HepG2 (cell line): ENCODE data around the gene TLR4. TPM values are rescaled to one million over a fixed set of nuclear protein-coding genes. Genes with fewer than 3 reads are reported as not detected.

Experiments
- ATAC-seq: fragments of 200-7000 bp; cut with Tn5 transposase; 3 replicates; pipeline ENCODE4 v1.9.1; 2020; ENCODE audit warnings: mild to moderate bottlenecking, moderate library complexity
- BruUV-seq: library from RNA; stranded (reverse); fragments of 400-500 nt; replicated peaks from 2 replicates; lab custom pipeline; 2021; lab: Mats Ljungman, UMichigan
- CTCF ChIA-PET: fragments of 300-600 bp; formaldehyde crosslinking; extraction: SDS; loops from one replicate; lab custom pipeline; 2021; ENCODE audit warnings: low total read pairs, inconsistent platforms, low intra/inter-chr PET ratio; lab: Yijun Ruan, JAX
- POLR2A ChIA-PET: fragments of 350-600 bp; sonication (Branson Sonifier 250); formaldehyde crosslinking; loops from one replicate; lab custom pipeline; 2020; ENCODE audit warnings: antibody characterized with exemption, inconsistent platforms; lab: Yijun Ruan, JAX
- DNase-seq: peaks from one replicate; pipeline ENCODE4 v3.0.0-alpha.2; 2015; ENCODE audit warnings: low spot score
- FAIRE-seq: peaks from 3 replicates; lab custom pipeline; 2011; peaks lifted over from hg19 to GRCh38; lab: Jason Lieb, UNC
- H2AFZ ChIP-seq: one replicate; pipeline ENCODE4 v1.6.1; 2011; ENCODE audit warnings: low read length, inconsistent platforms
- H3K27ac ChIP-seq: fragments of 300-600 bp; 3 replicates; pipeline ENCODE4 v1.8.0; 2011; ENCODE audit warnings: mixed run types, mild to moderate bottlenecking, mixed read lengths, low read length, inconsistent platforms; ENCODE audit not compliant: insufficient read depth; ENCODE audit errors: extremely low read length
- H3K27me3 ChIP-seq, 2 experiments: fragments of 200-600 bp in 1 of 2; 2 replicates in 1 of 2; 3 replicates in 1 of 2; pipeline versions ENCODE4 v1.6.0 to v1.8.0; 2011; ENCODE audit warnings: low read length in 2 of 2, mild to moderate bottlenecking in 2 of 2, moderate library complexity in 2 of 2, inconsistent platforms in 1 of 2; ENCODE audit not compliant: insufficient read depth in 2 of 2, control insufficient read depth in 1 of 2
- H3K36me3 ChIP-seq, 2 experiments: fragments of 200-600 bp in 1 of 2; replicated peaks in 1 of 2; 2 replicates in 1 of 2; 3 replicates in 1 of 2; pipeline versions ENCODE4 v1.5.1 to v1.8.0; 2011; ENCODE audit warnings: low read length in 2 of 2, inconsistent platforms in 1 of 2; ENCODE audit not compliant: insufficient read depth in 2 of 2, control insufficient read depth in 1 of 2
- H3K4me1 ChIP-seq: 2 replicates; pipeline ENCODE4 v1.5.1; 2012; ENCODE audit warnings: low read length, inconsistent platforms; ENCODE audit not compliant: insufficient read depth
- H3K4me2 ChIP-seq: 2 replicates; pipeline ENCODE4 v1.6.0; 2011; ENCODE audit warnings: low read depth, low read length, inconsistent platforms
- H3K4me3 ChIP-seq, 3 experiments: fragments of 200-600 bp in 1 of 3; sonication (generic), shearing (Covaris generic) in 1 of 3; replicated peaks in 1 of 3; 2 replicates each; pipeline ENCODE4 v1.5.1; 2011 to 2016; ENCODE audit warnings: low read length in 3 of 3, inconsistent platforms in 2 of 3, low read depth in 2 of 3, mild to moderate bottlenecking in 2 of 3, control low read depth in 1 of 3, mixed read lengths in 1 of 3; ENCODE audit not compliant: insufficient read depth in 1 of 3
- H3K79me2 ChIP-seq: one replicate; pipeline ENCODE4 v1.6.1; 2011; ENCODE audit warnings: low read length, inconsistent platforms; ENCODE audit not compliant: insufficient read depth
- H3K9ac ChIP-seq: 2 replicates; pipeline ENCODE4 v1.6.0; 2011; ENCODE audit warnings: mild to moderate bottlenecking, low read depth, low read length, inconsistent platforms; ENCODE audit not compliant: insufficient read depth
- H3K9me3 ChIP-seq: 2 replicates; pipeline ENCODE4 v1.5.1; 2012; ENCODE audit warnings: mild to moderate bottlenecking, low read length
- H4K20me1 ChIP-seq: 2 replicates; pipeline ENCODE4 v1.6.0; 2011; ENCODE audit warnings: inconsistent platforms, mild to moderate bottlenecking, low read length, moderate library complexity; ENCODE audit not compliant: insufficient read depth
- ATM ChIP-seq: fragments of 450-650 bp; IDR thresholded peaks from 2 replicates; pipeline ENCODE4 v1.7.1; 2017; ENCODE audit warnings: mild to moderate bottlenecking, borderline replicate concordance
- CREM ChIP-seq, 2 experiments: sonication (generic) in 1 of 2; formaldehyde crosslinking in 1 of 2; IDR thresholded peaks; 2 replicates each; pipeline versions ENCODE4 v1.4.0 to v1.6.1; 2016 to 2020; ENCODE audit warnings: antibody characterized with exemption in 1 of 2, mild to moderate bottlenecking in 1 of 2, missing genetic modification reagents in 1 of 2
- DR1 ChIP-seq: sonication (generic); formaldehyde crosslinking; IDR thresholded peaks from 2 replicates; pipeline ENCODE4 v1.8.0; 2021; ENCODE audit warnings: mild to moderate bottlenecking, missing genetic modification reagents, inconsistent platforms
- GPN1 ChIP-seq: sonication (generic); formaldehyde crosslinking; IDR thresholded peaks from 2 replicates; pipeline ENCODE4 v1.5.1; 2020; ENCODE audit warnings: missing genetic modification reagents, borderline replicate concordance
- NFRKB ChIP-seq: fragments of 450-650 bp; IDR thresholded peaks from 2 replicates; pipeline ENCODE4 v1.6.1; 2017
- RAD51 ChIP-seq: fragments of 450-650 bp; IDR thresholded peaks from 2 replicates; pipeline ENCODE4 v1.6.1; 2016; ENCODE audit warnings: borderline replicate concordance
- RARG ChIP-seq: sonication (generic); formaldehyde crosslinking; IDR thresholded peaks from 2 replicates; pipeline ENCODE4 v1.4.0; 2020; ENCODE audit warnings: low read depth, mild to moderate bottlenecking, missing genetic modification reagents
- REL ChIP-seq: sonication (generic); formaldehyde crosslinking; conservative IDR thresholded peaks from 2 replicates; pipeline ENCODE4 v1.8.0; 2022; ENCODE audit warnings: mild to moderate bottlenecking, missing genetic modification reagents, moderate library complexity
- SP140L ChIP-seq: sonication (generic); formaldehyde crosslinking; IDR thresholded peaks from 2 replicates; pipeline ENCODE4 v1.4.0; 2020; ENCODE audit warnings: missing genetic modification reagents, borderline replicate concordance
- ZNF264 ChIP-seq: sonication (generic); formaldehyde crosslinking; IDR thresholded peaks from 2 replicates; pipeline ENCODE4 v1.4.0; 2020; ENCODE audit warnings: missing genetic modification reagents
- WGBS: methylation state at CpG from one replicate; pipeline ENCODE4 v1.1.6; 2017; ENCODE audit warnings: low lambda C conversion rate; 5-methylcytosine and 5-hydroxymethylcytosine counted together
- in situ Hi-C: cut with HindIII; loops from 2 replicates; pipeline ENCODE4 v1.10.0; 2017; ENCODE audit warnings: low pct_unique_long_range_greater_than_20kb; ENCODE audit not compliant: extremely low pct_ligation_motif_present
- intact Hi-C: fragments of 100-400 bp; cut with micrococcal nuclease; formaldehyde crosslinking; loops from one replicate; pipeline ENCODE4 v1.10.0; 2022; ENCODE audit not compliant: unreplicated experiment
- polyA plus RNA-seq, 8 experiments: library from polyadenylated mRNA; depleted of rRNA in 3 of 8; stranded (reverse) in 7 of 8; unstranded in 1 of 8; fragments of >200 nt; fragmentation: Illumina TruSeq in 4 of 8; extraction: Trizol in 4 of 8; gene quantifications; 2 replicates each; pipeline versions ENCODE4 v1.2.1 to v1.2.3, GENCODE V29; 2011 to 2016; ENCODE audit warnings: low read depth in 4 of 8, missing spikeins in 1 of 8, mixed read lengths in 1 of 8; ENCODE audit not compliant: insufficient read depth in 1 of 8
- total RNA-seq, 5 experiments: library from RNA; depleted of rRNA; stranded (reverse); fragments of >200 nt; fragmentation: Illumina TruSeq; extraction: Trizol; gene quantifications; 2 replicates each; pipeline ENCODE4 v1.2.3, GENCODE V29; 2016; ENCODE audit warnings: low read depth in 1 of 5
- TF ChIP-seq, protein P1 (sequence below): sonication (generic); formaldehyde crosslinking; IDR thresholded peaks from 2 replicates; pipeline ENCODE4 v1.9.0; 2021; ENCODE audit warnings: missing genetic modification reagents, borderline replicate concordance
- TF ChIP-seq, protein P2 (sequence below): sonication (generic); formaldehyde crosslinking; IDR thresholded peaks from 2 replicates; pipeline ENCODE4 v1.4.0; 2020; ENCODE audit warnings: missing genetic modification reagents, borderline replicate concordance

TLR4 gene
- total and polyA plus RNA-seq, 2 of the 13 experiments (the other 11 are each of a cell fraction or from before 2014, with no cell fraction given): 0.07 to 0.22 TPM

DNA sequence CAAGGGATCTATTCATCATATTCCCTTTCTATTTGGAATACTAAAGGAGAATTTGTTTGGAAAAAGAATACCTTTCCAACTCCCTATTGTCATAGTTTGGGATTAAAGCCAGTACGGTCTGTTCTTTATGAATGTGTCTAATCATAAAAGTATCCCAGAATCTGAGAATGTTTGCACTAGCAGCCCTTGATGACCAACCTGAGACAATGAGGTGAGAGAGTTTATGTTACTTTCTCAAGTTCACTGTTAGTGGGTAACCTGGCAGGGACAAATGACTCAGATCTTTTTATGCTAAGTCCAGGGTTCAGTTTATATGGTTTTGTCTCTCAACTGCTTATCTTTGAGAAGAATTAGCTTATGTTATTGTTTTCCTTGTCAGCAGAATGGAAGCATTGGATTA, 25.3 kb upstream of the TLR4 start:
- no peak for DNase-seq
- H3K4me2 ChIP-seq: no peak overlapping the region
- H3K9ac ChIP-seq: no peak overlapping the region
- WGBS: 0% methylated on average over 1 of the region's 1 CpG
- H2AFZ ChIP-seq: no peak overlapping the region
- H3K36me3 ChIP-seq: no peaks in the 10 kb centered on the region
- in situ Hi-C loops: no loop called here
- no peaks in the 10 kb centered on the region for H3K79me2 ChIP-seq
- POLR2A ChIA-PET: no interaction called here
- no peaks in the 10 kb centered on the region; the same call in 1 of the 2 replicates for H3K9me3 ChIP-seq
- H4K20me1 ChIP-seq: no peaks in the 10 kb centered on the region
- no peaks in the 10 kb centered on the region for H3K4me1 ChIP-seq
- no peak for FAIRE-seq
- intact Hi-C loops: no loop called here
- no peak overlapping the region for H3K4me3 ChIP-seq
- no peak for ATAC-seq
- CTCF ChIA-PET: no interaction called here
- BruUV-seq: no TSS peak
- no peak overlapping the region for H3K27ac ChIP-seq
- no peaks in the 10 kb centered on the region for H3K27me3 ChIP-seq
- TF ChIP-seq ZNF264 (CRISPR knock-in tag) (no peak), CREM (IDR thresholded peaks at IDR 0.05) (no peak), CREM (CRISPR knock-in tag; IDR thresholded peaks at IDR 0.05) (no peak), RAD51 (no peak), DR1 (no peak), RARG (CRISPR knock-in tag) (no peak), SP140L (CRISPR knock-in tag) (no peak), GPN1 (CRISPR knock-in tag) (no peak), REL (CRISPR knock-in tag) (no peak), ATM (no peak), NFRKB (no peak)
- TF ChIP-seq, protein P1, sequence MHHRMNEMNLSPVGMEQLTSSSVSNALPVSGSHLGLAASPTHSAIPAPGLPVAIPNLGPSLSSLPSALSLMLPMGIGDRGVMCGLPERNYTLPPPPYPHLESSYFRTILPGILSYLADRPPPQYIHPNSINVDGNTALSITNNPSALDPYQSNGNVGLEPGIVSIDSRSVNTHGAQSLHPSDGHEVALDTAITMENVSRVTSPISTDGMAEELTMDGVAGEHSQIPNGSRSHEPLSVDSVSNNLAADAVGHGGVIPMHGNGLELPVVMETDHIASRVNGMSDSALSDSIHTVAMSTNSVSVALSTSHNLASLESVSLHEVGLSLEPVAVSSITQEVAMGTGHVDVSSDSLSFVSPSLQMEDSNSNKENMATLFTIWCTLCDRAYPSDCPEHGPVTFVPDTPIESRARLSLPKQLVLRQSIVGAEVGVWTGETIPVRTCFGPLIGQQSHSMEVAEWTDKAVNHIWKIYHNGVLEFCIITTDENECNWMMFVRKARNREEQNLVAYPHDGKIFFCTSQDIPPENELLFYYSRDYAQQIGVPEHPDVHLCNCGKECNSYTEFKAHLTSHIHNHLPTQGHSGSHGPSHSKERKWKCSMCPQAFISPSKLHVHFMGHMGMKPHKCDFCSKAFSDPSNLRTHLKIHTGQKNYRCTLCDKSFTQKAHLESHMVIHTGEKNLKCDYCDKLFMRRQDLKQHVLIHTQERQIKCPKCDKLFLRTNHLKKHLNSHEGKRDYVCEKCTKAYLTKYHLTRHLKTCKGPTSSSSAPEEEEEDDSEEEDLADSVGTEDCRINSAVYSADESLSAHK (CRISPR knock-in tag): no peak
- TF ChIP-seq, protein P2, sequence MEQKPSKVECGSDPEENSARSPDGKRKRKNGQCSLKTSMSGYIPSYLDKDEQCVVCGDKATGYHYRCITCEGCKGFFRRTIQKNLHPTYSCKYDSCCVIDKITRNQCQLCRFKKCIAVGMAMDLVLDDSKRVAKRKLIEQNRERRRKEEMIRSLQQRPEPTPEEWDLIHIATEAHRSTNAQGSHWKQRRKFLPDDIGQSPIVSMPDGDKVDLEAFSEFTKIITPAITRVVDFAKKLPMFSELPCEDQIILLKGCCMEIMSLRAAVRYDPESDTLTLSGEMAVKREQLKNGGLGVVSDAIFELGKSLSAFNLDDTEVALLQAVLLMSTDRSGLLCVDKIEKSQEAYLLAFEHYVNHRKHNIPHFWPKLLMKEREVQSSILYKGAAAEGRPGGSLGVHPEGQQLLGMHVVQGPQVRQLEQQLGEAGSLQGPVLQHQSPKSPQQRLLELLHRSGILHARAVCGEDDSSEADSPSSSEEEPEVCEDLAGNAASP (CRISPR knock-in tag): no peak
